Femur (tissue), 1 donor: Measurements from ENCODE around the gene LRRK2.
"Not testable (repeated sequence)": the region's sequence is repeated elsewhere in the genome, so short reads cannot be mapped to it uniquely, and the experiment has no call there.

Experiments
- DNase-seq: peaks from one replicate; pipeline ENCODE4 v3.0.0-alpha.2; 2017

The LRRK2 gene

DNA sequence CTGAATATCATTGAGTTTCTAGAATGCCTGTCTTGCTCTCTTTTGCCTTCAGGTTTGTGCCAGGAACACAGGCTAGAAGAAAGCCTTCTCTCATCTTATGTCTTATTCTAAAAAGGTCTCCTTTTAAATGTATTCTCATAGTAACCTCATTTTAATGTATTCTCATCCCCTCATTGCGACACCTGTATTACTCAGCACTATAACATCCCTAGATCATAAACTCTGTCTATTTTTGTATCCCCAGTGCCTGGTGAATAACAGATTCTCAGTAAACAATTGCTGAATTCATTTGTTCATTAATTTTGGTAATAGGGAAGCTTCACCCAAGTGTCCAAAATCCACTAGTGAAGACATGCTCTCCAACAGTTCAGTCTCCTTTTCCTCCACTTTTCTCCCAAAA lies 8.8 kb upstream of the LRRK2 start:
- no peak for DNase-seq

DNA sequence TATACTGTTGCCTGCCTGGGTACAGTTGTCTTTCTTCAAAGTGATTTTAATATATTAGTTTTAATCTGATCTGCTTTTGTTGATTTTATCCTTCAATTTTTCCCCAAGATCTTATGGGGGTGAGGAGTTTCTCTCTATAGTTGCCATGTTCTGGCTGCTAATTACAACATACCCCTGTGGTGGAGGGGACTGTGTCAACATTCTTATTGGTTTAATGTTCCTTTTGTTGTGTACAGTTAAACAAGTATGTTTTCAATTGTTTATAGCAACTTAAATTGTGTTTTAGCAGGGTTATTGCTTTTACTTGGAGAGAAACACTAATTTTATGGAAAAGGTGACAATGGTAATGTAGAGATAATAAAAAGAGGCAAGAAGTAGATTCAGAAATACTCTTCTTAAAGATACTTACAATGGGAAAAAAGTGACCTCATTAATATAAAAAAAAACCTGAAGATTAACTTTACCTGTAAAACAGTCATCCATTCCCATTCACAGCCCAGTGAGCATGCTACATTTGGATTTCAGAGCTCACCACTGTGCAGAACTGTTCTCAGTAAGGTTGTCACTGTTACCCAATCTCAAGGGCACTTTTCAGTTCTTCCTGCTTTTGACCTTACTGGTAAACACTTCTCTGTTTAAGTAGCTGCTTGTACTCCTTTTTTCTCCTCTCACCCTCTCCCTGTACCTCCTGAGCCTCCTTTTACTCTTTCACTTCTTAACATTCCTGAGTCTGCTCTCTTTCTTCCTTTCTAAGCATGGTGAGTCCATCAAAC lies 8.1 kb upstream of the LRRK2 start:
- no peak for DNase-seq

DNA sequence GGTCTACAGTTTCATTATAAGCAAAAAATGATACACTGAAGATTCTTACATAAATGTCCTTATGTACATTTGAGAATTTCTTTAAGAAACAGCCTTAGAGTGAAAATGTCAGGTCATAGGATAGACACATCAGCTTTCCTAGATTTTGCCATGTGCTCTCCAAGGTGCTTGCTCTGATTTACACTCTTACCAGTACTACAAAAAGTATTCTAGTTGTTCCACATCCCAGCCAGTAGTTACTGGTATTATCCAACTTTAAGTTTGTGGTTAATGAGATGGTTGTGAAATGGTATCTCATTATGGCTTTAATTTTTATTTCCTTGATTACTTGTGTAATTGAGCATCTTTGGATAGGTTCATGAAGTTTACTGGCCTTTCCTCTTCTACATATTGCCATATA lies 5.0 kb upstream of the LRRK2 start:
- DNase-seq: no peak

DNA sequence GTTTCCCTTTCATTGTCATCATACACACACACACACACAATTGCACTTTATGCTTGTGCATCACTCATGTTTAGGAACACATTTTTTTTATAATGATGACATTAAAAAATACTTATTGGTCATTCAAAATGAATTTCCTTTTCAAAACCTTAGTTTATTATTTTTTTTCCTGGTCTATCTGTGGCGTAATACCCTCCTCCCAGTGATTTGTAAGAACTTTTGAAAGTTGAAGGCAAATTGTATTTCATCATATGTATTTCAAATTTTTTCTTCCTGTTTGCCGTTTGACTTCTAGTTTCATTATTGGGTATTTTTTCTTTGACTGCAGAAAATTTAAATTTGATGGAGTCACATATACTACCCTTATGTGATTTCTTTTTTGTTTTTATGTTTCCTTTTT lies 2.5 kb upstream of the LRRK2 start:
- no peak for DNase-seq

DNA sequence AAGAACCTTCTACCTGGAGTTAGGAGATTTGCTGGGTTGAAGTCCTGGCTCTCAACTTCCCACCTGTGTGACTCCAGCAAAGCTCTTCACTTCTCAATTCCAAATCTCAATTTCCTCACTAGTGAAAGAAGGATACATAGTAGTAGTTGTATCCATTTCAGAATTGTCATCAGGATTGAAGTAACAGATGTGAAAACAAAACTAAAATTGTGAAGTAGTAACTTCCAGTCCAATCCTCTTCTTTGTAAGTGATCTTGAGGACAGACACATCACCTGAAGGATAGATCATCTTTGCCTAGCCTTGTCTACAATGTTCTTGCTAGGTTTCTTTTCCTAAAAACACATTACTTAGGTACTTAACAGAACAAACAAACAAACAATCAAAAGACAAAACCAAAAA lies 1.2 kb upstream of the LRRK2 start:
- no peak for DNase-seq

DNA sequence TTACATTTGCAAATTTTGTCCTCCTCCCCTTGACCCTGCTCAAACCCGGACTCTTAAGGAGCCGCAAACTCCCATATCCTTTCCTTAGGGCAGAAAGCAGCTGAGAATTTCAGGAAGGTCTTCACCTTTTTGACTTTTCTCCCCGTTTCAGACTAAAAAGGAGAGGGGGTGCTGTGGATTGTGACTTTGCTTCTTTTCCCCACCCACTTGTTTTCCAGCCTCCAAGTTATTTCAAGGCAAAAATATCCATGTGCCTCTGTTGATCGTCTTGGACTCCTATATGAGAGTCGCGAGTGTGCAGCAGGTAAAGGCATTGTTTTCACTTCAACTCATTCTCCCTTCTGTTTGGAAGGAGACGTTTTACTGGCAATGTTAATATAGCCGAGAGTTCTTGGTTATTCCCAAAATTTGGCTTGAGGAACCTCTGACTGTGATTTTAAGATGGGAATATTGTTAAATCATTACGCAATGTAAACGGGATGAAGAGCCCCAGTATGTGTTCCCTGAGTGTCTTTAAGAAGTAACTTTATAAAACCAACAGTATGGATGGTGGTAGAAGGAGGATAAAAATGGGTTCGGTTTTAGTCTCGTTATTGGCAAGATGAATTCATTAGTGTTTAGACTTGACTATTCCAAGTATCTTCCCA lies 663 bp downstream of the LRRK2 start:
- peak; percentile 17 for DNase-seq

DNA sequence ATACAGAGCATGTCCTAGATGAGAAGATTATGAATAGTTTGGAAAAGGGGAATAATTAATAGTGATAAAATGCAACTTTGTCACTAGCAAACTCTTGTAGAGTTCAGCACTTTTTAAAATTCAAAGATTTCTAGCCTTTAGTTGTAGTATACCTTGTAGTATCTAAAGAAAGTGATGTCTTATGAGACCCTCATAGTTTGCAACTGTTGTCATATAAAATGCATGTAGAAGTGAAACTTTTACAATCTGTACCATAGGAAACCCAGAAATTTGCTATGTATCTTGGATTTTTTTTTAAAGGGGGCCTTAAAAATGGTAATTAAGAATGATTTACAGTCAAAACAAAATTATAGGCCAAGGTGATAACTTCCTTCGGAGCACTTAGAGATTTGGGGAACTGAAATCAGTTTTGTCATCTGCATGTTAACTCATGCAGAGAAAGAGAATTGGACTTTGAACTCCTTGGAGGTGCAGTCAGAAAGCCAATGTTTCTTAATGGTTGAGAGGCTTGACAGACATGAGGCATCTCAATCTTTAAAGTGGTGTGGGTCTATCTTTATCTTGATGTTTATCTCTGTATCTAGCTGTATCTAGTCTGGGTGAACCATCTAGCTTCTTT lies 1.3 kb downstream of the LRRK2 start:
- no peak for DNase-seq

DNA sequence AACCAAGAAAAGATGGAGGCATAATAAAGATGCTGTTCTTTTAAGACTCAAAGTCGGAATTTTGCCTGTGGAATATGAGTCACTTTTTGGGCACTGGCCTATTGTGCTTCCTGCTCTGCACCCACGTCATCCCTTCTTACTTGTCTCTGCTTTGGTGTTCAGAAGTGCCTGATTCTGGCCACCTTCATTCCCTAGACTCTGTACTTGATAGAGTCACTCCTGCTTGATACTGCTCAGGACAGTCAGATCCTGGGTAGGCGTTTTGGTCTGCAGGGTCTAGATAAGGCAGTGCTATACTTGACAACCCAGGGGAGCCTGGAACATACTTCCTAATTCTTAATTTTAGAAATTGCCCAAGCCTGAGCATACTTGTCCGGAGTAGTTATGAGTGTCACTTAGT lies 1.9 kb downstream of the LRRK2 start:
- peak; percentile 44 for DNase-seq

DNA sequence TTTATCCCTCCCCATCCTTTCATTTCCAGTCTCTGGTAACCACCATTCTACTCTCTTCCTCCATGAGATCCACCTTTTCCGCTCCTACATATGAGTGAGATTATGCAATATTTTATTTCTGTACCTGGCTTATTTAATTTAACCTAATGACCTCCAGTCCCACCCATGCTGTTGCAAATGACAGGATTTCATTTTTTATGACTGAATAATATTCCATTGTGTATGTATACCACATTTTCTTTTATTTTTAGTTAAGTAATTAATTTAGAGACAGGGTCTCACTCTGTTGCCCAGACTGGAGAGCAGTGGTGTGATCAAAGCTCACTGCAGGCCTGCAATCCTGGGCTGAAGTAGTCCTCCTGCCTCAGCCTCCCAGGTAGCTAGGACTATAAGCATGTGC lies 2.6 kb downstream of the LRRK2 start:
- DNase-seq: no peak

DNA sequence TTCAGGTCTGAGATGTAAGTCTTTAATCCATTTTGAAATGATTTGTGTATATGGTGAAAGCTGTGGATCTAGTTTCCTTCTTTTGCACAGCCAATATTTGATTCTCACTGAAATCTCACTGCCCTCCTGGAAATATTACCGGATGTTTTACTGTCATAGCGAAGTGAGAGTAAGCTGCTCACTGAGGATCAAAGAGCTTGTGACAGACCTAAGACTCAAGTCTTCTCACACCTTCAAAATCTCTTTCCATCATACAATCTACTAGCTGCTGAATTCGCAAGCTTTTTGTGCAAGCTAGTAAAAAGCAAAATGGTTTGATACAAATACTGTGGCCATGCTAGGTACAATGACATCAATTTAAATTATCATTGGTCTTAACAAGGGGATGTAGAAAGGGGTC lies 3.9 kb downstream of the LRRK2 start:
- no peak for DNase-seq

DNA sequence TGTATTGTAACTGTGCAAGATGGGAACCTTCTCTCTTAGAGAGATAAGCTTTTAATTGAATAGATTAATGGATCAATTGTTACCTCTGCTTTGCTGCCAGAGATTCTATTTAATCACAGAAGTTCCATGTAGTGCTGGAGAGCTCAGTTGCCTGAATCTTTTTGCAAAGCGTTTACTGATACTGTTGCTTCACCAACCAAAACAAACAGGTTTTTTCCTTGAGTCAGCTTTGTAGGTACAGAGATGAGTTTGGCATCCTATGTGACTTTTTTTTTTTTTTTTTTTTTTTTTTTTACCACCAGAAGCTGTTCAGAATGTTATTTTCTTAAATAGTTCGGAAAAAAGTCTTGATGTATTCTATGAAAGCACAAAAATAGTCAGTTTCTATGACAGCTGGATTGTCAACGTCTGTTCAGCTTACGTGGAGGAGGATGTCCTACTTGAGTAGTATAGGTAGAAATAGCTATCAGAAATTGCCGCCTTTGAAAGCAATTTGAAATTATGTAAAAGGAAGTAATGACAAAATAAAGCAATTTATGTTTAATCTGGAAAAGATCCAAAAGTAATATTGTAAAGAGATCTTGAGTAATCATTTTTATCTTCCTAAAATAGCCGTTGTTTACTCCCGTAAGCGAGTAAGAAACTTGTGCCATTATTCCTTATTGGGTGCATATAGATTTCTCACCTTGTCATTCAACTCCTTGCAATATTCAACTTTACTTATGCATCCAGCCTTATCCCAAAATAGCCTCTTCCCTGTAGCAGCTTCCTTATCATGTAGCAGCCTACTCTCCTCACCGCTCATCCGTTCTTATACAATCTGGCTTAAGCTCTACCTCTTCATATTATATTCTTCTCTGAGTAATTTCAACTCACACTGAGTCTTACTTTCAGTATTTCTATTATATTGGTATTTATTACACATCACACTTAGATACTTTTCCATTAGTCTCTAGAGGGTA lies 5.2 kb downstream of the LRRK2 start:
- DNase-seq: no peak

DNA sequence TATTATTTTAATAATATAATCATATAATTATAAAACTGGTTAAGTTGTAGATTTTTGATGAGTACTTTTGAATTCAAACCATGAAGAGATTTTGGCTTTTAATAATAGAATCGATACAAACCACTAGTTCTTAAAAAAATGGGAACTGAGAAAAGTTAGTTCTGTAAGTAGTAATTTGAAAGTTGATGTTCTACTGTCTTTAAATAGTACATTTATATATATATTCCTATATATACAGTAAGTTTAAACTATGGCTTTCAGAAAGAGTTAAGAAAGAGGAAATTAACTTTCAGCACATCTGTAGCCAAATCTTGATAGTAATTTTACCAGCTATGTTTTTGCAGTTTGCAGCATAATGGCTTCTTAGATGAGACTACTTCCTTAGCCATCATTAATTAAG lies 7.8 kb downstream of the LRRK2 start:
- DNase-seq: no peak

DNA sequence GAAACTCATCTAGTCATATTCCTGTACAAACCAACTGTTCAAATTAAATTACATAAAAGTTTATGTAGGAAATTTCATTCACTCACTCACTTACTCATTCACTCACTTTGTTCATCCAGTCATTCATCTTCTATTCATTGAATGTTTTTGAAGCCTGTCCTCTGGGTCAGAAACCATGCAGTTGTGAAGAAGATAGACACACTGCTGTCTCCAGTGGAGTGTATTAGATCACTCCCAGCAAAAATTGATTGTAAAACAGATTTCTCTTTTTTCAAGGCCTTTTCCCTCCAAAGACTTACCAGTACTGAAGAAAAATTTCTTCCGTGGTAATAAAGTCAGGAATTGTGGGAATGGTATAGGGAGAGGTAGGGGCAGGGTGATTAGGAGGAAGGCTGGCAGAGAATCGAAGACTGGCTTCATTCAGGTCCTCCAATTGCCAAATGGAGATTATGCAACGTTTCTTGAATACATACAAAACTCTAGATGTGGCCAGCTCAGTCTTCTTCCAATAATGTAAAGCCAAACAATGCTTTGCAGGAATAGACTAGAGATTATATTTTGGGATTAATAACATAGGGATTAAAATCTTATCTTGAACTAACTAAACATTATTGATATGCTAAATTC lies 9.1 kb downstream of the LRRK2 start:
- no peak for DNase-seq

DNA sequence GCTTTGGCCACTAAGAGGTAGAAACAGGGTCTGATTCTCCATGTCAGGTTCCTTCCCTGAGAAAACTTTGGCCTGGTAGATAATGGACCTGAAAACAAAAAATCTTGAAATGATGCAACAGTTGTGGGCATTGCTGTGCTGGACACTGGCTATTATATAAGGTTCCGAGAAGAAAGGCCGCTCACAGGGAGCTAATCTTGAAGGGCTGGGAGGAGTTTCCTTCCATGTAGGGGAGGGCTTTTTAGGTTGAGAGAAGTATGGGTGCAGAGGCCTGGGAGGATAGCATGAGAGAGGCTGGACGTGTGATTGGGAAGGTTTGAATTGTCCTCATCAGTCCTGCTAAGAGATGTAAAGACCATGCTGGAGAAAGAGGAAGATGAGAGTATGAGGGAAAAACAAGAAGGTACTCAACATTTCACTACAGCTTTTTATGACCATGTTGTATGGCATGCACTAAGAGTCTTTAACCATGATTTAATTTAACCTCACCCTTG lies 11.6 kb downstream of the LRRK2 start:
- no peak for DNase-seq

DNA sequence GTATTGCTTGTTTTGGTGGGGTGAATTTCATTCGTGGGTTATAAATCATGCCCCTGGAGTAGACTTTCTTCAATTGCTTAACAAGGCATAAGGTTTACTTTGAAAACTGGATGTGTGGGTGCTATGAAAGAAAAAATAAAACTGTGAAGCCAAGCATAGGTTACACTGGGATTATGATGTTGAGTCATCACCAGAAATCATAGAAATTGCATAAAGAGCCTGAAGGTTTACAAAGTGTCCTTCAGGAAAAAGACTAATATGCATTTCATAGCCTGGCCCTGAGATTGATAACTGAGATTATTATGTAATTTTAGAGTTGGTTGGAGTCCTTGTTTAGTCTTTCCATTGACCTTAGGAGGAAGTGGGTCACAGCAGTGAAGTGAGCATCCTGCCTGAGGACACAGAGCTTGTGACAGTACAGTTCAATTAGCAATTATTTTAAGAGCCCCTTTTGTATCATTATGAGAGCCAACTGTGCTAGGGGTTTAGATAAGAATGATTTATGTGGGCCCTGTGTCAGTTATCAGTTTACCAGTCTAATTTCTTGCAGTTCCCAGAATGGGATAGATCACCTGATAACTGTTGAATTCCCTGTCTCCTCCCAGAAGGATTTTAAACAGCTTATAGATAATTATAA lies 13.6 kb downstream of the LRRK2 start:
- DNase-seq: no peak

DNA sequence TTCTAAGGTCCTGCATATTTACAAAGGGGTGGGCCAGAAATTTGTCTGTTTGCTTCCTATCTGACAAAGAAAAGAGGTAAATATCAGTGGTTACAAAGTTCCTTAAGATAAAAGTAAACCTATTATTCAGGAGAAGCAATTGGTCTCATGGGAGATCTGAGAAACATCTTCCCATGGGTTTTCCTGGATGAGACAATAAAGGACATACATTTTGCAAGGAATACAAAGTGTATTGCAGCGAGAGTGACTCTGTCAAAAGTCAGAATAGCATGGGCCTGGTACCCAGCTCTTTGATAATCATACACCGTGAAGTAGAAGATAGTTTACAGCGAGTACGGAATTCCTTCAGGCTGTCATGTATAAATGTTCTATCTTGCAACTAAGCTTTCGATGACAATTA lies 14.2 kb downstream of the LRRK2 start:
- DNase-seq: no peak

DNA sequence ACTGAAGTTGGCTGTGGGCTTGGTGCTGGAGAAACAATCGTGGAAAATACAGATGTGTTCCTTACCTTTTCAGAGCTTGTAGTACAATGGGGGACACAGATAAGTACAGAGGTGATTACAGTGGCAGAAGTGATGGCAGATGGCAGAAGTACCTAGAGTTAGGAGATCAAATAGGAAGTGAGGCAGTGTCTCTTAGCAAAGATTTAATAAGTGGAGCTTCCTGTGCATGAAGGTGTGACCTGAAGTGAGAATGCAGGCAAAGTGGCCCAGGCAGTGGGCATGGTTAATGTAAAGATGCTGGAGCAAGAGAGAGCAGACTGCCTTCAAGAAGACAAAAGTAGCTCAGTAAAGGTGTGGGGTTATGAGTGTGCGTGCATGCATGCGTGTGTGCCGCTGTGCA lies 16.0 kb downstream of the LRRK2 start:
- DNase-seq: no peak

DNA sequence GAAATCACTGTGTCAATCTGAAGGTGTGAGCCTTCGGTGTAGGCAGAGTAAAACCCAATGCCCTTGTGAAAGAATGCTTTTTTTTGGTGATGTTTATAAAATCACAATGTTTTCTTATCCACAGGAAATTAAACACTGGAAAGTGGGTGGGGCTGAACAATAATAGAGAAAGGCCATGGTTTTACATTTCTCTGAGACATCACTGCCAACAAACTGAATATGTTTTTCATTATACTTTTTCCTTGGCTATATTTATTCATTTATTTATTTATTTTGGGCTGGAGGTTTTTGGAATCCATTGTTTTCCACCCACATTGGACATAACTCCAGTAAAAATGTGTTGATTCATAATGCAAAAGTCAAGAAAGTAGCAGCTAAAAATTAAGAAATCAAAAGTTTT lies 16.9 kb downstream of the LRRK2 start:
- no peak for DNase-seq

DNA sequence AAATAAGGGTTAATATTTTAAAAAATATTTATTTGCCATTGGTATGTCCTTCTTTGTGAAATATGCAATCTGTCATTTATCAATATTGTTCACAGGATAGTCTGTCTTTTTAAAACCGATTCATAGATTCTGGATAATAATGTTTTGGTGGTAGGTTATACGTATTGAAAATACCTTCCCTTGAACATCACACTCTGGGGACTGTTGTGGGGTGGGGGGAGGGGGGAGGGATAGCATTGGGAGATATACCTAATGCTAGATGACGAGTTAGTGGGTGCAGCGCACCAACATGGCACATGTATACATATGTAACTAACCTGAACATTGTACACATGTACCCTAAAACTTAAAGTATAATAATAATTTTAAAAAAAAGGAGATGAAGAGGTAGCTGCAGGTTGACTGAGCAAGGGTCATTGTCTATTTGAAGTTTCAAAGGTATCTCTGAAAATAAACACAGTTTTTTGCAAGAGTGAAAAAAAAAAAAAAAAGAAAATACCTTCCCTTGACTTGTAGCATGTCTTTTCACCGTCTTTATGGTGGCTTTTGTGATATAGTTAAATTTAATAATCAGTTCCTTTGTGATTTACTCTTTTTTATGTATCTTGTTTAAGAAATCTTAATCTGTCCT lies 19.8 kb downstream of the LRRK2 start:
- not testable (repeated sequence) for DNase-seq

DNA sequence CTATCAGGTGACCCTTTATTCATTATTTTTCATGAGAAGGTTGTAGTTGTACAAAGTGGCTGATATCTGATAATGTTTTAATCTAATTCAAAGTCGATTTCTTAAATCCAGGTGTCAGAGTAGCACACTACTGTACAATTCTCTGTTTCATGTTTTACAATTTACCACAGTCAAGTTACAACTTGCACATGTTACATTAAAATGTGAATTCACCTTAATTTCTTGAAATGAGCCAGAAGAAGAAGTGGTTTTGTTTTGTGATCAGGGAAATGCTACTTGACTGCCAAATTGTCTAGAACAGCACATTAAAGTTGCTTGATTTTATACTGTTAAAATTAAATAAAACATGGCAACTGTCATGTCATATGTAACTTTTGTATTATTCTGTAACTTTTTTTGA lies 23.2 kb downstream of the LRRK2 start:
- no peak for DNase-seq

DNA sequence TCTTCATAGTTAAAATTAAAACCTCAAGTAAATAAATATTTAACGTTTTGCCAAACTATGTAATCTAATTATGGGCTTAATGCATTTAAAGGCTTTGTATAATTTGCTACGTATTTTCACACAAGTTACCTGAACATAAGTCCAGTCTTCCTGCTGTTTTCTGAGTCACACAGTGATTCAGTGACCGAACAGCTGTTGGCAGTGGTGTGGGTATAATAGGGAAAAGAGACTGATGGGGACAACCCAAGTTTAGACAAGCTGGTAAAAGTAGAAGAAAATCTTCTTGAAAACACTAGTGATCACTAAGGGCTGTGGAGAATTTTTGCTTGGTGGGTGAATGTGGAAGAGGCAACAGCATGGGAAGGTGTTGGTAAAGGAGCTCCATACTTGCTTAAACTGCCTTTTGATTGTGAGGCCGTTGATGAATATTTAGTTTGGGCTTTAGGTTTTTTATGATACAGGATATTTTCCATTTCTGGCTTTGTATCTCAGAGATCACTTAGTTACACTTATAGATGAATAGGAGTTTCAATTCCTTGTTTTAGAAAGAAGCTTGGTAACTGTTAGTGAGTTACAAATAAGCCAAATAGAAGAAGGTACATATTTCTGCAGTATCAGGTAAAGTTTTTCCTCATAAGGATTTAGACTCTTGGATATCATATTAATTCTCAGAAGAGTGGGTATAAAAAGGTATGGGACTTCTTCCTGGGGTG lies 23.9 kb downstream of the LRRK2 start:
- DNase-seq: no peak
